Brain microvascular endothelial cell (primary cell): ENCODE data around the gene BTRC.

Experiments
- DNase-seq: peaks from one replicate; pipeline ENCODE4 v3.0.0-alpha.2; 2020
- H3K27ac ChIP-seq: fragments of 250-450 bp; sonication (Bioruptor Pico); 2 replicates; pipeline ENCODE4 v1.5.1; 2020; ENCODE audit warnings: mild to moderate bottlenecking, moderate library complexity
- H3K27me3 ChIP-seq: fragments of 250-450 bp; sonication (Bioruptor Pico); replicated peaks from 2 replicates; pipeline ENCODE4 v1.5.1; 2020; ENCODE audit warnings: mild to moderate bottlenecking
- H3K36me3 ChIP-seq: fragments of 250-450 bp; sonication (Bioruptor Pico); replicated peaks from 2 replicates; pipeline ENCODE4 v1.5.1; 2020; ENCODE audit warnings: mild to moderate bottlenecking
- H3K4me3 ChIP-seq: 2 replicates; pipeline ENCODE4 v1.5.1; 2011; ENCODE audit warnings: low read depth, mild to moderate bottlenecking, control low read depth, low read length, moderate library complexity
- CTCF ChIP-seq: IDR thresholded peaks from 2 replicates; pipeline ENCODE4 v1.5.1; 2011; ENCODE audit warnings: low read depth, mild to moderate bottlenecking, moderate library complexity, low read length, control low read depth, inconsistent platforms; ENCODE audit errors: missing control alignments
- in situ Hi-C: cut with HindIII; loops from 2 replicates; pipeline ENCODE4 v1.10.0; 2017; ENCODE audit warnings: low sequenced_read_pairs, low pct_ligation_motif_present

BTRC gene

DNA sequence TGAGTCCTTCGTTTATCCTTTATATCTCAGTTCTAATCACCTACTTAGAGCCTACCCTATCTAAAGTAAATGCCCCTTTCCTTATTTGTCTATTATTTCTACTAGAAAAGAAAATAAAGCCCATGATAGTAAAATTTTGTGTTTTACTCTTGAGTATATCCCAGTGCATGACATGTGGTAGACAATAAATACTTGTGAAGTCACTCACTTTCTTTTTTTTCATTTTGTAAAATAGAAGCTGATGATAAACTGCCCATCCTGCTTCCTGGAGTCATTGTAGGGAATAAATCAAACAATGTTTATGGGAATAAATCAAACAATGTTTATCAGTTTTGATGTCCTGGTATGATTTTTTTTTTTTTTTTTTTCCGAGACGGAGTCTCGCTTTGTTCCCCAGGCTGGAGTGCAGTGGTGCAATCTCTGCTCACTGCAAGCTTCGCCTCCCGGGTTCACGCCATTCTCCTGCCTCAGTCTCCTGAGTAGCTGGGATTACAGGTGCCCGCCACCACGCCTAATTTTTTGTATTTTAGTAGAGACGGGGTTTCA, 36.1 kb downstream of the BTRC start:
- no peak for DNase-seq
- Histone ChIP-seq H3K36me3 (no peaks in the 10 kb centered on the region), H3K4me3 (no peak overlapping the region), H3K27ac (no peak overlapping the region), H3K27me3 (no peaks in the 10 kb centered on the region)
- in situ Hi-C loops, result no loop called here
- no peak for TF ChIP-seq CTCF

DNA sequence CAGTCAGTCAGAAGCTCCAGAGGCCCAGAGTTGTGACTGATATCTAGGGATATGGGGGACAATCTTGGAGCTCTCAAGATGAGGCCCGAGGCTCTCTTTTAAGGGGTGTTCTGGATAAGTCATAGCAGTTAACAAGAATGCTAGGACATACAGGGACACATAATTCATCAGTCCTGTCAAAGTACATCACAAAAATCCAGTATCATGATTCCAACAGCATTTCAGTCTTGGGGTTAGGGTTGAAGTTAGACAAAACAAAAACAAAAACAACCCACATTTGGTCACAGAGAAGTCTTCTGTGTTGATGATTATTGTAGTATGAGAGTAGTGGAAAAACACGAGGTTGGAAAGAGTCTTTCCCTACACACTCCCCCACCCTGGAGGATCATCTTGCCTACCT, 39.4 kb downstream of the BTRC start:
- H3K27ac ChIP-seq, result no peak overlapping the region
- in situ Hi-C loops, result no loop called here
- no peaks in the 10 kb centered on the region for H3K27me3 ChIP-seq
- no peaks in the 10 kb centered on the region for H3K36me3 ChIP-seq
- TF ChIP-seq CTCF, result no peak
- no peak overlapping the region for H3K4me3 ChIP-seq
- DNase-seq, result no peak

DNA sequence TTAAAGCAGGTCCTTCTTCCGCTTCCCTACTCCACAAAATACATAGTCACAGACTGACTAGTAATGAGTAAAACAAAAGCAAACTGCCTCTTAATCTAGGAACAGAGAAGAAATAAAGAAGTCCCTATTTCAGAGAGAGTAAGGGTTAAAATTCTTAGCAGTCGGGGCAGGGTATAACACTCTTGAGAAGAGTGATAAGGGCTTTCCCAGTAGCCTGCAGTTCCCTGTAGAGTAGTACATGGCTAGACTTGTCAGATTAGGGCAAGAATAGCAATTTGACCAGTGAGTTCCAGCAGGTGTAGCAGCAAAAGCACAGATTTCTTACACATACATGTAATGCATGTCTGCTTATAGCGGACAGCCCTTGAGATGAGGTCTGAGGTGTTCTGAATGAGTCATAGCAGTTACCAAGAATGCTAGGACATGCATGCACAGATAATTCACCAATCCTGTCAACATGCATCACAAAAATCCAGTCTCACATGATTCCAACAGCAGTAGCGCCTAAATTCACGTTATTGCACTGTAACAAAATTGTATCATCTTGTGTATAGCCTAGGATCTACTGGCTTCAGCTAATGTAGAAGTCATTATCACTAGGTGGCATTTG, 40.7 kb downstream of the BTRC start:
- peak; percentile 1 for DNase-seq
- TF ChIP-seq CTCF, result no peak
- Histone ChIP-seq H3K27ac (no peak overlapping the region), H3K36me3 (no peaks in the 10 kb centered on the region), H3K27me3 (no peaks in the 10 kb centered on the region), H3K4me3 (no peak overlapping the region)
- in situ Hi-C loops, result no loop called here

- in situ Hi-C loops, result no loop called here
- no peaks in the 10 kb centered on the region for H3K36me3 ChIP-seq
- no peak overlapping the region for H3K4me3 ChIP-seq
- peak; percentile 89 for DNase-seq
- no peak overlapping the region for H3K27ac ChIP-seq
- H3K27me3 ChIP-seq, result no peaks in the 10 kb centered on the region
- no peak for TF ChIP-seq CTCF
Observed at GRCh38 chr10:101397140-101397539, 43.2 kb downstream of the BTRC start.

- Histone ChIP-seq H3K4me3 (no peak overlapping the region), H3K36me3 (no peaks in the 10 kb centered on the region), H3K27ac (no peak overlapping the region), H3K27me3 (no peaks in the 10 kb centered on the region)
- TF ChIP-seq CTCF, result no peak
- in situ Hi-C loops, result no loop called here
- no peak for DNase-seq
Observed at GRCh38 chr10:101400585-101400984, 46.6 kb downstream of the BTRC start.

DNA sequence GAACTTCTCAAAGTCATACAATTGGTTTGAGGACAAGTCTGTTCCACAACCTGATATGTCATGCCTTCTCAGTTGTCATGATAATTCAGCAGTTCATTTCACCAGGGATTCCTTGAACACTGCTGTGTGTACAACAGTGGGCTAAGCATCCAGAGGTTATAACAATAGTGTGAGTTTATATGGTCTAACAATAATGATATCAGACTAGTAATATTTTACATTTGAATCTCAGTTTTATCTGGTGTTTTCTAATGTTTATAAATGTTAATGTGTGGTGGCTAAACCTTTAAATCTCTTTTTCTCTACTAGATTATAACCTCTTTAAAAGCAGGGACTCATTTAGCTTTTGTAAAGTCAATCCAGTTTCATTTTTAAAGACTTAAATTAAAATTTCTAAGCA, 48.7 kb downstream of the BTRC start:
- no peak overlapping the region for H3K4me3 ChIP-seq
- in situ Hi-C loops, result no loop called here
- no peak for DNase-seq

More for the DNA sequence above, 48.7 kb downstream of the BTRC start:
- Histone ChIP-seq H3K36me3 (no peaks in the 10 kb centered on the region), H3K27me3 (no peaks in the 10 kb centered on the region), H3K27ac (no peak overlapping the region)
- no peak for TF ChIP-seq CTCF
